Left lung (tissue), 10 donors: ENCODE data around the gene TRIM41. TPM values are rescaled to one million over a fixed set of nuclear protein-coding genes. Genes with fewer than 3 reads are reported as not detected.

ENCODE experiments used
- ATAC-seq: fragments of 200-7000 bp; cut with Tn5 transposase; one replicate; pipeline ENCODE4 v1.9.1; 2020; ENCODE audit warnings: moderate library complexity
- DNase-seq, 4 donors: peaks; one replicate each; pipeline ENCODE4 v3.0.0-alpha.2; 2013 to 2020
- H3K27ac ChIP-seq, 2 donors: fragments of 200-600 bp; sonication (generic) in 1 of 2; one replicate each; pipeline versions ENCODE4 v1.5.0 to v1.8.0; 2020 to 2021
- H3K27me3 ChIP-seq, 2 donors: fragments of 200-600 bp; sonication (generic) in 1 of 2; one replicate each; pipeline versions ENCODE4 v1.5.0 to v1.8.0; 2020 to 2021
- H3K36me3 ChIP-seq, 2 donors: fragments of 200-600 bp; sonication (generic) in 1 of 2; one replicate each; pipeline versions ENCODE4 v1.5.0 to v1.8.0; 2020 to 2021
- H3K4me1 ChIP-seq, 2 donors: fragments of 200-600 bp; one replicate each; pipeline ENCODE4 v1.8.0; 2021
- H3K4me3 ChIP-seq, 2 donors: fragments of 200-600 bp; sonication (generic) in 1 of 2; one replicate each; pipeline versions ENCODE4 v1.5.0 to v1.8.0; 2020 to 2021; ENCODE audit warnings: mild to moderate bottlenecking in 1 of 2
- H3K9me3 ChIP-seq, 2 donors: fragments of 200-600 bp; sonication (generic) in 1 of 2; one replicate each; pipeline versions ENCODE4 v1.5.0 to v1.8.0; 2020 to 2021
- intact Hi-C, 2 donors: fragments of 100-400 bp; cut with DNase I; formaldehyde crosslinking; loops; one replicate each; pipeline versions ENCODE4 v1.11.2 to v1.14.2; 2022
- polyA plus RNA-seq, 6 donors: library from polyadenylated mRNA; unstranded; fragments of 120-200 nt; gene quantifications; one replicate each; pipeline ENCODE4 v1.2.1, GENCODE V29; 2013; ENCODE audit not compliant: insufficient read length in 6 of 6
- total RNA-seq, 2 donors: library from RNA; stranded (reverse); fragmentation: NEBNext Ultra II Directional; extraction: Animal tissue kit (Norgen Biotek cat#: 25700); gene quantifications; one replicate each; pipeline ENCODE4 v1.2.1, GENCODE V29; 2021
- TF ChIP-seq, protein P1 (sequence below), 2 donors: fragments of 200-600 bp; sonication (generic) in 1 of 2; IDR thresholded peaks; one replicate each; pipeline versions ENCODE4 v1.5.0 to v1.8.0; 2021; ENCODE audit warnings: antibody characterized with exemption in 2 of 2
- donor health status: DM: no; HTN: yes; CAD: no.
- donor health status: DM: no; HTN: no; CAD: no.

The TRIM41 gene
- total and polyA plus RNA-seq, 8 donors, result 24.2 to 27.6 (median 26.1) TPM

DNA sequence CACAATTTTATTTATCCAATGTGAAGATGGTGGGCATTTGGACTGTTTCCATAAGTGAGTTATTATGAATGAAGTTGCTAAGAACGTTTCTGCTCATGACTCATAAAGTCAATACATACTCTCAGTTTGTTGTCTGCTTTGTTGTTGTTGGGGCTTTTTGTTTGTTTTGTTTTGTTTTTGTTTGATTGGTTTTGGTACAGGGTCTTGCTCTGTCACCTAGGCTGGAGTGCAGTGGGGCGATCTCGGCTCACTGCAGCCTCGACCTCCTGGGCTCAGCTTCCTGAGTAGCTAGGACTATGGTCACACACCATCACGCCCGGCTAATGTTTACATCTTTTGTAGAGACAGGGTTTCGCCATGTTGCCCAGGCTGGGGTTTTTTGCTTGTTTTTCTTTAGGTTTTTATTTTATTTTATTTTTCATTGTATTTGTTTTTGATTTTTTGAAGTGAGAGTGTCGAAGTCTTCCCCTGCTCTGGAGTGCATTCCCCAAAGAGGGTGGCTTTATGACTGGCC lies 36.0 kb upstream of the TRIM41 start:
- Histone ChIP-seq H3K4me3 (no peak overlapping the region), H3K9me3 (no peaks in the 10 kb centered on the region), H3K4me1 (peaks cover 0 to 49% of the 10 kb centered on the region in 2 donors), H3K27me3 (peaks cover 0 to 11% of the 10 kb centered on the region in 2 donors), H3K36me3 (no peaks in the 10 kb centered on the region), H3K27ac (peak overlapping the region in 1 of 2 donors; percentile 68)
- intact Hi-C loops, result no loop called here
- DNase-seq, result no peak
- ATAC-seq, result no peak
- TF ChIP-seq, protein P1, sequence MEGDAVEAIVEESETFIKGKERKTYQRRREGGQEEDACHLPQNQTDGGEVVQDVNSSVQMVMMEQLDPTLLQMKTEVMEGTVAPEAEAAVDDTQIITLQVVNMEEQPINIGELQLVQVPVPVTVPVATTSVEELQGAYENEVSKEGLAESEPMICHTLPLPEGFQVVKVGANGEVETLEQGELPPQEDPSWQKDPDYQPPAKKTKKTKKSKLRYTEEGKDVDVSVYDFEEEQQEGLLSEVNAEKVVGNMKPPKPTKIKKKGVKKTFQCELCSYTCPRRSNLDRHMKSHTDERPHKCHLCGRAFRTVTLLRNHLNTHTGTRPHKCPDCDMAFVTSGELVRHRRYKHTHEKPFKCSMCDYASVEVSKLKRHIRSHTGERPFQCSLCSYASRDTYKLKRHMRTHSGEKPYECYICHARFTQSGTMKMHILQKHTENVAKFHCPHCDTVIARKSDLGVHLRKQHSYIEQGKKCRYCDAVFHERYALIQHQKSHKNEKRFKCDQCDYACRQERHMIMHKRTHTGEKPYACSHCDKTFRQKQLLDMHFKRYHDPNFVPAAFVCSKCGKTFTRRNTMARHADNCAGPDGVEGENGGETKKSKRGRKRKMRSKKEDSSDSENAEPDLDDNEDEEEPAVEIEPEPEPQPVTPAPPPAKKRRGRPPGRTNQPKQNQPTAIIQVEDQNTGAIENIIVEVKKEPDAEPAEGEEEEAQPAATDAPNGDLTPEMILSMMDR (IDR thresholded peaks at IDR 0.05), result no peak

DNA sequence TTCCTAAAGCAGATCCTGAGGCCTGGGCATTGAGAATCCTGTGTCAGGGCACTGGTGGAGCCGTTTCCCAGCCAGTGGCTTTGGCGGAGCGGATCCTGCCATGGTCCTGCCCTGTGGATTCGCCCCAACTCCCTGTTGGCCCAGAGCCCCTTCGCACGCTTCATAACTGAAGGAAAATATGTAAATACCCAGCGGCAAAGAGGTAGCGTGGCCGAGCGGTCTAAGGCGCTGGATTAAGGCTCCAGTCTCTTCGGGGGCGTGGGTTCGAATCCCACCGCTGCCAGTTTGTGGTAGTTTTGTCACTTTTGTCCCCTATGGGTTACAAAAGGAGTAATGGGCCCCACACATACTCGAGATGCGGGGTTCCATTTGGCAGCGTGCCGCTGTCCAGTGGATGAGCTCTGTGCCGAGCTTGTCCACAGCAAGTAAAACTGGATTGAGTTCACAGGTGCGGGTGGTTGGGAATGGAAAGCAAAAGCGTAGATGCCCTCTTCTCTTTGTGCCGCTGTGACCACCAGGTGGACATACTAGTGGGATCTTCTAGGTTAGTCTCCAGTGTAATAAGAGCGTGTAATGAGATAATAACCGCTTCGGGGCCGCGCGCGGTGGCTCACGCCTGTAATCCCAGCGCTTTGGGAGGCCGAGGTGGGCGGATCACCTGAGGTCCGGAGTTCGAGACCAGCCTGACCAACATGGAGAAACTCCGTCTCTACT lies 35.4 kb upstream of the TRIM41 start:
- Histone ChIP-seq H3K36me3 (no peaks in the 10 kb centered on the region), H3K9me3 (no peaks in the 10 kb centered on the region), H3K27ac (peak overlapping the region in 1 of 2 donors; percentile 68), H3K27me3 (peaks cover 0 to 11% of the 10 kb centered on the region in 2 donors), H3K4me1 (peaks cover 5 to 48% of the 10 kb centered on the region in 2 donors), H3K4me3 (peak overlapping the region; percentile 61 to 85)
- TF ChIP-seq, protein P1 (IDR thresholded peaks at IDR 0.05), result no peak
- DNase-seq (peak in 2 of 4 donors; percentile 63 to 84), ATAC-seq (peak; percentile 4)
- intact Hi-C loops, result no loop called here

DNA sequence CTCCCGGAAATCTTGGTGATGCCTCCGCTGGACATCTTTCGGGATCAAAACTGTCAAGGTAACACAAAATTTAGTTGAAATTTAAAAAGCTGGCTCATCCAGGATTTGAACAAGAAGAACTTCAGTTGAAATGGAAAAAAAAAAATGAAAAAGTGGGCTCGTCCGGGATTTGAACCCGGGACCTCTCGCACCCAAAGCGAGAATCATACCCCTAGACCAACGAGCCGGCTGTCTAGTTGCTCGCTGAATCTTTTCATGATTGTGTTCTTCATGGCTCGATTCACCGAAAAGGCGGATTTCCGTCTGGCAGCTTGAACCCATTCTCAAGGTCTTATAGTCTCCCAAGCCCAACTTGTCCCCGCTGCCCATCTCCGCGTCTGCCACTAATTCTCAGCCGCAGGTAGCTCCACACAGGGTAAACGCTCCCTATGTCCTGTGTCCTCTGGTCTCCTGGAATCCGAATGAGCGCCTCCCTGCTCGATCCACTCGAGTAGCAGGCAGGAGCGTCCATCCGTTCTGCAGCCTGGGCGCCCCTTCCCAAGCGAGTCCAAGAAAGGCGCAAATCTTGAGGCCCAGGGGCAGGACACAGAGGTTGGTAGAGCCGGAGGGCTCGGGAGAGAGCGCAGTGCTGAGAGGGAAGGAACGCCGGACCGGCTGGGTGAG lies 34.2 kb upstream of the TRIM41 start:
- Histone ChIP-seq H3K27ac (peak overlapping the region; percentile 68), H3K27me3 (peaks cover 0 to 5% of the 10 kb centered on the region in 2 donors), H3K9me3 (no peaks in the 10 kb centered on the region), H3K4me3 (peak overlapping the region; percentile 61 to 85), H3K36me3 (no peaks in the 10 kb centered on the region), H3K4me1 (peaks cover 5 to 49% of the 10 kb centered on the region in 2 donors)
- TF ChIP-seq, protein P1 (IDR thresholded peaks at IDR 0.05), result no peak
- intact Hi-C loops, result no loop called here
- peak; percentile 14 for ATAC-seq
- DNase-seq, result peak; percentile 68 to 88 (median 84)

DNA sequence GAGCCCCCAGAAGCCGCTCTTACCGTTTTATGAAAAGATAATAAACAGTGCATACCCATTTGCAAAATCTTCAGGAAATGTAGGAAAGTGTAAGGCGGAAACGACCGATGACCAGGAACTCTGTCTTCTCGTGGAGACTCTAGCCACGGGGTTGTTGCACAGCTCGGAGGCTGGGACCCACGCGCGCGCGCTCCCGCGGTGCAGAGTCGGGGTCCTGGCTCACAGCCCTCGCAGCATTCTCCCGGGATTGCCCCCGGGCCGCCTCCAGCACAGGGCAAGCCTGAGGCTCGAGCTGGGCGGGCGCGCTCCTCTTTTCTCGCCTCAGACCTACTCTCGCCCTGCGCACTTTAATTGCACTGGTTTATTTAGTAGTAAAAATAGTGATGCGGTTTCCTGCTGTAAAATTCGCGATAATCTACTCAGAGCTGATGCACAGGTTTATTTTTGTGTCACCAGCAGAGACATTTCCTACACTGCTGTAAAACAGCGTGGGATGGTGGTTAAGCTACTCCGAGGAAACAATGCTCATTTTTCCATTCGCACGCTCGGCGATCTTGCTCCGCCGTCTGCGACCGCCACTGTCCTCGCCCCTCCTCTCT lies 33.6 kb upstream of the TRIM41 start:
- ATAC-seq, result peak; percentile 0
- intact Hi-C loops, result no loop called here
- Histone ChIP-seq H3K36me3 (no peaks in the 10 kb centered on the region), H3K4me1 (peaks cover 5 to 43% of the 10 kb centered on the region in 2 donors), H3K4me3 (peak overlapping the region; percentile 61 to 85), H3K27me3 (no peaks in the 10 kb centered on the region), H3K9me3 (no peaks in the 10 kb centered on the region), H3K27ac (peak overlapping the region; percentile 68)
- TF ChIP-seq, protein P1 (IDR thresholded peaks at IDR 0.05), result no peak
- peak in 1 of 4 donors; percentile 84 for DNase-seq
